ENCODE data around the gene CXCL1. TPM values are rescaled to one million over a fixed set of nuclear protein-coding genes. Genes with fewer than 3 reads are reported as not detected.

CXCL1 gene
- total RNA-seq, 1 experiment from 2014 or later = 49.3 TPM

- TF ChIP-seq CTCF (IDR thresholded peaks at IDR 0.05; ENCODE audit: unreplicated experiment) = no peak
- H3K9me3 Mint-ChIP-seq (ENCODE audit: unreplicated experiment) = no peaks in the 10 kb centered on the region
- H3K27ac Mint-ChIP-seq (ENCODE audit: low read depth, unreplicated experiment) = no peak overlapping the region
- no TSS peak for BruUV-seq (replicated peaks)
- POLR2A ChIA-PET = interaction anchor here (1.3 kb wide), 1 partner anchor 9 kb away, joined by 3 read pairs; the partner anchor contains the start of gene CXCL1
- DNase-seq (ENCODE audit: unreplicated experiment) = no peak
- H3K4me3 Mint-ChIP-seq (ENCODE audit: unreplicated experiment) = no peak overlapping the region
- CTCF ChIA-PET = interaction anchor here (0.6 to 2.5 kb wide), 8 partner anchors 8 to 300 kb away, joined by 3 to 16 read pairs (median 6); partner anchors contain the start of gene CXCL3
- H3K4me1 Mint-ChIP-seq (ENCODE audit: insufficient read depth, unreplicated experiment) = peaks cover 9% of the 10 kb centered on the region
- no peaks in the 10 kb centered on the region for H3K27me3 Mint-ChIP-seq (ENCODE audit: insufficient read depth, unreplicated experiment)
- H3K36me3 Mint-ChIP-seq (ENCODE audit: insufficient read depth, unreplicated experiment) = no peaks in the 10 kb centered on the region
- intact Hi-C loops (cut with micrococcal nuclease) = no loop called here
Measured at GRCh38 chr4:73860181-73860580, 9.0 kb upstream of the CXCL1 start.

- no peaks in the 10 kb centered on the region for H3K9me3 Mint-ChIP-seq (ENCODE audit: unreplicated experiment)
- intact Hi-C loops (cut with micrococcal nuclease) = no loop called here
- H3K4me3 Mint-ChIP-seq (ENCODE audit: unreplicated experiment) = no peak overlapping the region
- BruUV-seq (replicated peaks) = no TSS peak
- H3K36me3 Mint-ChIP-seq (ENCODE audit: insufficient read depth, unreplicated experiment) = no peaks in the 10 kb centered on the region
- TF ChIP-seq CTCF (IDR thresholded peaks at IDR 0.05; ENCODE audit: unreplicated experiment) = no peak
- ChIA-PET POLR2A (interaction anchor here (1.3 kb wide), 1 partner anchor 15 kb away, joined by 3 read pairs; no protein-coding TSS in a partner anchor), CTCF (interaction anchor here (0.6 to 7.9 kb wide), 6 partner anchors 10 to 884 kb away, joined by 3 to 183 read pairs (median 5); no protein-coding TSS in a partner anchor)
- no peak overlapping the region for H3K27ac Mint-ChIP-seq (ENCODE audit: low read depth, unreplicated experiment)
- H3K27me3 Mint-ChIP-seq (ENCODE audit: insufficient read depth, unreplicated experiment) = no peaks in the 10 kb centered on the region
- peaks cover 9% of the 10 kb centered on the region for H3K4me1 Mint-ChIP-seq (ENCODE audit: insufficient read depth, unreplicated experiment)
- DNase-seq (ENCODE audit: unreplicated experiment) = no peak
Measured at GRCh38 chr4:73860917-73861316, 8.3 kb upstream of the CXCL1 start.

- intact Hi-C loops (cut with micrococcal nuclease) = no loop called here
- Mint-ChIP-seq H3K27me3 (ENCODE audit: insufficient read depth, unreplicated experiment) (no peaks in the 10 kb centered on the region), H3K4me3 (ENCODE audit: unreplicated experiment) (no peak overlapping the region), H3K27ac (ENCODE audit: low read depth, unreplicated experiment) (peak overlapping the region; percentile 20), H3K9me3 (ENCODE audit: unreplicated experiment) (no peaks in the 10 kb centered on the region), H3K4me1 (ENCODE audit: insufficient read depth, unreplicated experiment) (peaks cover 12% of the 10 kb centered on the region), H3K36me3 (ENCODE audit: insufficient read depth, unreplicated experiment) (no peaks in the 10 kb centered on the region)
- DNase-seq (ENCODE audit: unreplicated experiment) = no peak
- POLR2A ChIA-PET = interaction anchor here (1.1 to 6.7 kb wide), 3 partner anchors 16 to 198 kb away, joined by 3 to 40 read pairs (median 3); partner anchors contain the start of gene CXCL3
- CTCF ChIA-PET = interaction anchor here (0.7 to 7.9 kb wide), 9 partner anchors 9 to 521 kb away, joined by 3 to 183 read pairs (median 3); no protein-coding TSS in a partner anchor
- no peak for TF ChIP-seq CTCF (IDR thresholded peaks at IDR 0.05; ENCODE audit: unreplicated experiment)
- BruUV-seq (replicated peaks) = no TSS peak
Measured at GRCh38 chr4:73862322-73862721, 6.9 kb upstream of the CXCL1 start.

GRCh38 chr4:73864365-73864764 is 4.8 kb upstream of the CXCL1 start:
- Mint-ChIP-seq H3K4me1 (ENCODE audit: insufficient read depth, unreplicated experiment) (peaks cover 29% of the 10 kb centered on the region), H3K27me3 (ENCODE audit: insufficient read depth, unreplicated experiment) (no peaks in the 10 kb centered on the region), H3K27ac (ENCODE audit: low read depth, unreplicated experiment) (no peak overlapping the region), H3K36me3 (ENCODE audit: insufficient read depth, unreplicated experiment) (peaks cover 4% of the 10 kb centered on the region), H3K9me3 (ENCODE audit: unreplicated experiment) (no peaks in the 10 kb centered on the region), H3K4me3 (ENCODE audit: unreplicated experiment) (no peak overlapping the region)
- intact Hi-C loops (cut with micrococcal nuclease) = loop anchor here (1.0 kb wide), 2 partner anchors 135 to 202 kb away; no protein-coding TSS in a partner anchor
- TF ChIP-seq CTCF (IDR thresholded peaks at IDR 0.05; ENCODE audit: unreplicated experiment) = peak; percentile 74
- peak; percentile 64 for DNase-seq (ENCODE audit: unreplicated experiment)
- ChIA-PET POLR2A (interaction anchor here (0.8 to 6.7 kb wide), 14 partner anchors 21 to 445 kb away, joined by 3 to 61 read pairs (median 4); partner anchors contain the start of genes CXCL2 and CXCL8), CTCF (interaction anchor here (0.5 to 7.9 kb wide), 54 partner anchors 10 to 552 kb away, joined by 3 to 183 read pairs (median 4); partner anchors contain the start of genes CXCL8 and PF4V1)
- BruUV-seq (replicated peaks) = no TSS peak
